Stimulated activated CD4-positive, alpha-beta T cell treated with anti-CD3 and anti-CD28 coated beads, TNF-alpha, amount 100 ng/mL, for 4 hours (primary cell): ENCODE data around the gene NR6A1.
"Not testable (repeated sequence)": the region's sequence is repeated elsewhere in the genome, so short reads cannot be mapped to it uniquely, and the experiment has no call there.

Experiments used
- DNase-seq, 3 experiments: peaks; one replicate each; pipeline ENCODE4 v3.0.0-alpha.2; 2020; ENCODE audit warnings: low read depth in 3 of 3

Gene NR6A1

DNA sequence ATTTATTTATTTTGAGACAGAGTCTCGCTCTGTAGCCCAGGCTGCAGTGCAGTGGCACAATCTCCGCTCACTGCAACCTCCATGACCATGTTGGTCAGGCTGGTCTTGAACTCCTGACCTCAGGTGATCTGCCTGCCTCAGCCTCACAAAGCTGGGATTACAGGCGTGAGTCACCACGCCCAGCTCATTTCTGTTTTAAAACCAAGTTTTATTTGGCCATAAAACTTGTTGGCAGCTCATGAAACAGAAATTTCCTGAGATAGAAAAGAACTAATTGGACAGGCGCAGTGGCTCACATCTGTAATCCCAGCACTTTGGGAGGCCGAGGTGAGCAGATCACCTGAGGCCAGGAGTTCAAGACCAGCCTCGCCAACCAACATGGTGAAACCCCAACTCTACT lies 155.3 kb downstream of the NR6A1 start:
- DNase-seq, result not testable (repeated sequence)

DNA sequence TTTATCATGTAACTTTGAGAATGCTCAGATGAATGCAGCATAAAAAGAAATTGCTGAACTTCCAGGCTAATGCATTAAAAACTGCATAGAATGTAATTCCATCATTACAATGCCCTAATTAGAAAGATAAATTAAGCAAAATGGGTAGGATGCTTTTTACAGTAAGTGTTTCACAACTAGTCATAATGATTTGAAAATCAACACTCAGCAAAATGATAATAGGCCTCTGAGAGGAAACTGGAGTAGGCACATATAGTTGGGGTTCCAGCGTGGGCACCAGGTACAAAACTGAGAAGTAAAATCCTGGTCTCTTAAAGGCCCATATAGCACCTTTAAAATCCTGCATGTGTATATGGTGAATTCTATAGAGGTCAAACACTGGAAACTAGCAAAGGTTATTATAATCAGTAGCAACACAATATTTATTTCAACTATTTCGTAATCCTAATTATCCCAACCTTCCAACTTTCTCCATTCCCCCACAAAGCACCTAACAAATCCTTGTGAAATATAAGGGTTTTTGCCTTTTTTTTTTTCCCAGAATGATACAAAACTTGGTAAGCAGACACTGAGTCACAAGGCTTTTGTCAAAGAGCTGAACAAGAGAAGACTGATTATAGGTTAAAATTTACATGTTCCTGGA lies 155.9 kb downstream of the NR6A1 start:
- DNase-seq, result no peak

DNA sequence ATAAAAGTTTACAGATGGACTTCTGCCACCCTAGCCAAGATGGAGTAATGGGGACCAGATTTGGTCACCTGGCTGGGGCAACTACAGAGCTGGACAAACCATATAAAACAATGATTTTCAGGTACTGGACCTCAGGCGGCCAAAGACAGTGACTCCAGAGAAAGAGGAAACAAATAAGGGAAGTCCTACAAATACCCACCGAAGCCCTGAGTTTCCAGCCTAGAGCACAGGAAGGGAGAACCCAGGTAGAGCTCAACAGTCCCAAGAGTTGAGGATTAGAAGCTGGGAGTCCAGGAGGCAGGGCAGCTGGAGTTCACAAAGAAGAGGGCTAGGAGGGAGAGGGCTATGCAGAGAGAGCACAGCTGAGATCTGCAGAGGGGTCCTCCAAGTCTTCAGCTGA lies 157.3 kb downstream of the NR6A1 start:
- no peak for DNase-seq

DNA sequence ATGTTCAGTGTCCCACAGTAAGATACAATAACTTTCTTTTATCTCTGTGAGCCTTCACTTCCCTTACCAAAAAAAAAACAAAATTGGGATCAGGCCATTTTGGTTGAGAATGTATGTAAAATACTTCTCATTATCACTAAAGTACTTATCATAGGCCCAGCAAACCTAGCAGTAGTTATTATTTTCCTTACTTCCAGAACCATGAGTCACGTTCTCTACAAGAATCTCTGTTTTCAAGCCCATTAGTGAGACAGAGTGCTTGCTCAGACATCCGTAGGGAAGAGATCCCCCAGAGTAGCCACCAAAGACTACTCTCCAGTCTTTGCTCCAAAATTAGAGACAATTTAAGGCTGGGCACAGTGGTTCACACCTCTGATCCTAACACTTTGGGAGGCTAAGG lies 160.0 kb downstream of the NR6A1 start:
- no peak for DNase-seq

DNA sequence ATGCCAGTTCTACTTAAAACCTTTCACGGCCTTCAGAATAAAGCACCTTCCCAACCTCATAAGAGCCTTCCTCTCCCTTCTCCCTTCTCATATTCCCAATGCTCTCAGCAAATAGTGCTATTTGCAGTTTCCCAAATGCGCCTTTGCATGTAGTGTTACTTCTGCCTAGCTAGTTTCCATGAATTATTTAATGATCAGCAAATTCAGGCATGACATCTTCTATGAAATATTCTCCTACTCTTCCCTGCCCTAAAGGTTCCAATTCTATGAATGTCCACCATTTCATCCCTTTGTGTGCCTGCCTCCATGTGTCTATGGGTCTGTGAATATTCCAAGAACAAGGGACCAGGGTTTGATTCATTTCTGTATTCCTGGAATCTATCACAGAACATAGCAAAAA lies 165.1 kb downstream of the NR6A1 start:
- DNase-seq, result no peak

DNA sequence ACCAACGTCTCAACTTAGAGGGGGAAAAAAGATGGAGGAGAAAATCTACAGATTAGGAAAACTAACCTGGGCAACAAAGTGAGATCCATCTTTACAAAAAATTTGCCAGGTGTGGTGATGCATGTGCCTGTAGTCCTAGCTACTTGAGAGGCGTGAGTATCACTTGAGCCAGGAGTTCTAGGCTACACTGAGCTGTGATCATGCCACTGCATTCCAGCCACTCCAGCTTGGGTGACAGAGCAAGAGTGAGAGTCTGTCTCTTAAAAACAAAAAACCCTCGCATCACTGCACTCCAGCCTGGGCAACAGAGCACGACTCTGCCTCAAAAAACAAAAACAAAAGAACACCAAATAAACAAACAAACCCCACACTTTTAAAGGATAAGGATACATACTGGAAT lies 165.9 kb downstream of the NR6A1 start:
- DNase-seq, result no peak

- no peak for DNase-seq
Measured at GRCh38 chr9:124602632-124603031, 168.5 kb downstream of the NR6A1 start.

GRCh38 chr9:124602204-124602603 lies 168.9 kb downstream of the NR6A1 start:
- no peak for DNase-seq

GRCh38 chr9:124600407-124600806 lies 170.7 kb downstream of the NR6A1 start:
- no peak for DNase-seq

DNA sequence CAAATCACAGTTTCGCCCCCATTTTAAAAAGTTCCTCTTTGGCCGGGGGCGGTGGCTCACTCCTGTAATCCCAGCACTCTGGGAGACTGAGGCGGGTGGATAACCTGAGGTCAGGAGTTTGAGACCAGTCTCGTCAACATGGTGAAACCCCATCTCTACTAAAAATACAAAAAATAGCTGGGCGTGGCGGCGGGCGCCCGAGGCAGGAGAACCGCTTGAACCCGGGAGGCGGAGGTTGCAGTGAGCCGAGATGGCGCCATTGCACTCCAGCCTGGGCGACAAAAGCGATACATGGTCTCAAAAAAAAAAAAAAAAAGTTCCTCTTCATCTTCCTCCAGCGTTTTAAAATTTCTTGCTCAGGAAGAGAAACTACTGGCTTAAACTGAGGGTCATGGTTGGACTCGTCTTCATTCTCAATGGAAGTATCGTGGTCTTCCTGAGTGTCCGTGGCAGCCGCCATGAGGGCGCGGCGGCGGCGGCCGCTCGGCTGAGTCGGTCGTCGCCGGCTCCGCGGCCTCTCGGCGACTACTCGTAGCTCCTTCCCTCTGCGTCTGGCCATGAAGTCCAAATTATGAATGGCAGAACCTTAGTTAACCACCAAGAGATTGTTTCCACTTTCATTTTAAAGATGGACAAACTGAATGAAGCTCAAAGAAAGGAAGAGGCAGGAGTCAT lies 171.9 kb downstream of the NR6A1 start:
- no peak for DNase-seq

GRCh38 chr9:124598048-124598447 lies 173.1 kb downstream of the NR6A1 start:
- no peak for DNase-seq

- no peak for DNase-seq
Measured at GRCh38 chr9:124596172-124596839, 174.8 kb downstream of the NR6A1 start.

DNA sequence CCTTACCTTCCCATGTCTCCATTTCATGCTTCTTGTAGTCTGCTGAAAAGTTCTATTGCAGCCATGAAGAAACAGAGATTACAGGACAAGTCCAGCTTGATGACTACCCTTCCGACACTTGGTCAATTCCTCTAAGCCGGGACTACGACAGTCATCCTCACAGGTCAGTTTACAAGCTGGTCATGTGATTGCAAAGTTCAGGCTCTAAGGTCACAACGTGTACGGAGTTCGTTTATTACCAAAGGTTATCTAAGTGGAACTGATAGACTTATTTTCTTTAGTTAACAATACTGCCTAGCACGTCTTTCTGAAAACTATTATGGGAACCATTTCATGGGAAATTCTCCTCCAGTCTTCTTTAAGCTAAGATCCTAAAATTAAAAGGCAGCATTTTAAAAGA lies 175.4 kb downstream of the NR6A1 start:
- no peak for DNase-seq

DNA sequence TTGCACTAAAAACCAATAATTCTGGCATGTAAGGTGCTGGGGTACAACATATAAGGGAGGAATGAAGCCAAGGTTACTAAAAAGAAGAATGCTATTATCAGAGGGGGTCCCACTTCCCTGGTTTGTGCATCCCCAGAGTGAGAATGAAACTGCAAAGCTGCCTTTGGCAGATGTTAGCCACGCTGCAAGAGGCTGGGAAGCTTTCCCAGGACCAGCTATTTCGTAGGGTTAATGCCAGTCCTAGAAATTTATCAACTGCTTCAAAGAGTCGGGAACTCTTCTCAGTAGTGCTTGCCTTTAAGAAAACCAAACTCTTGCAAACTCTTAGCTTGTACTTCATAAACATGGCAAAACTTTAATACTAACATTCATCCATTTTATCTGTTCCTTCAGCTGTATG lies 176.4 kb downstream of the NR6A1 start:
- DNase-seq, result no peak

DNA sequence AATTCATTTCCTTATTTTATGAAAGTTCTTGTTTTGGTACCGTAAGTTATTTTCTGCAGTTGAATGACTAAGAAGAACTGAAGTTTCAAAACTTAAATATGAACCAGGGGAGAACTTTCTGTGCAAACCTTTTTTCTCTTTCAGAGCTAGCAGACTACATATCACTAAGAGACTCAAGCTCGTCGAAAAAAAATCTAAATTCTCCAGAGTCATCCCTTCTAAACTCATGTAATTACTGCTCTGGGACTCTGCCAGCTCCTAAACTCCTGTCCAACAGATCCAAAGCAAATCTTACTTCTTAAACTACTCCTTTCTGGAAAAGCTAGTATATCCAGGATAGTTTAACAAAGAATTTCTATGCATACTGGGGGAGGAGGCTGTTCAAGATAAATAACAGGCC lies 176.9 kb downstream of the NR6A1 start:
- DNase-seq, result no peak

DNA sequence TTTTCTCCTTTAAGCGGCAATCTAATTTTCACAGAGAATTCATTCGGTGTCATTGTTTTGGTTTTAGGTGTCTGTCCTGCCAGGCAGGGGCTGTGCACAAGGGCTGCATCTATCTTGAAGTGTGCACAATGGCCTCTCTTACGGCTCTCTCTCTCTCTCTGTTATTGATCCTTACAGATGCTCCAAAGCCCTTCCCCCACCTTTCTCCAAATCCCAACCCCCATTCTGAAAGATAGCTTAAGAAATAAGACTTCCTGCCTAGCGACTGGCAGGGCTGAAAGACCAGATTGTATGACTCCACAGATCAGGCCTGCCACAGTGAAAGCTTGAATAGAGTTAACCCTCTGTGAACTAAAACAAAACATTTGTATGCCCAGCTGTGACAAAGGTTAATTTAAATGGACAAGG lies 177.5 kb downstream of the NR6A1 start:
- no peak for DNase-seq

DNA sequence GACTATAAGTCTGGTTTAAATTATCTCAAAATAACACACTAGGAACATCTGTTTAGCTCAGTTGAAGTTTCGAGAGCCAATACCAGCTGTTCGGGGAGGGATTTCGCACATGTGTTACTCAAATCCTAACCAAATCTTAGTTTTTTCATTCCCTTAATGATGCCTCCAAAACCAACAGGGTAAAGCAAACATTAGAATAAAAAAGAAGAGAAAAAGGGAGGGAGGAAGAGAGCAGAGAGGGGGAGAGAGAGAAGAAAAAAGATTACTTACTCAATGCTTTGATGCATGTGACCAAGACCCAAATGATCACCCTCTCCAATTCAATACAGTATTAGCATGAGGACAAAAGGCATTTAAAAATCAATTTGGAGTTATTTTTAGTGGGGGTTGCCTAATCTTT lies 177.9 kb downstream of the NR6A1 start:
- DNase-seq, result no peak

- DNase-seq, result no peak
Measured at GRCh38 chr9:124590889-124591641, 180.0 kb downstream of the NR6A1 start.

- no peak for DNase-seq
Measured at GRCh38 chr9:124584631-124585030, 186.5 kb downstream of the NR6A1 start.

- DNase-seq, result no peak
Measured at GRCh38 chr9:124583134-124583533, 188.0 kb downstream of the NR6A1 start.

DNA sequence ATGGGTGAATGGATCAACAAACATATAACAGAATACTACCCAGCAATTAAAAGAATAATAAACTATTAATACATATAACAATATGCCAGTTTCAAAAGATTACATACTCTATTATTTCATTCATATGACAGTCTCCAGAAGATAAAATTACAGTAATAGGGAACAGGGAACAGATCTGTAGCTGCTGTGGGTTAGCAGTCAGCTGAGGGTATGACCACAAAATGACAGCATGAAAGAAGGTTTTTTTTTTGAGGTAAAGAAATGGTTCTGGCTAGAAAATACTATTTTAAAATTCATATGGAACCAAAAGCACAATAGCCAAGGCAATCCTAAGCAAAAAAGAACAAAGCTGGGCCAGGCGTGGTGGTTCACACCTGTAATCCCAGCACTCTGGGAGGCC lies 190.9 kb downstream of the NR6A1 start:
- no peak for DNase-seq

GRCh38 chr9:124576751-124577150 lies 194.4 kb downstream of the NR6A1 start:
- no peak for DNase-seq
